MM.1S (cell line): ENCODE data around the gene DHFR2.

Experiments
- DNase-seq: peaks from one replicate; pipeline ENCODE4 v3.0.0-alpha.2; 2015
- H2AFZ ChIP-seq: fragments of 300-600 bp; sonication (generic); 2 replicates; pipeline ENCODE4 v1.6.0; 2016; ENCODE audit warnings: antibody characterized with exemption, low read length
- H3F3A ChIP-seq: fragments of 300-600 bp; sonication (generic); 2 replicates; pipeline ENCODE4 v1.6.1; 2016; ENCODE audit warnings: mild to moderate bottlenecking, antibody characterized with exemption, low read length, moderate library complexity, mixed read lengths; ENCODE audit not compliant: insufficient read depth
- H3K27ac ChIP-seq: fragments of 300-600 bp; sonication (generic); 2 replicates; pipeline ENCODE4 v1.5.1; 2016; ENCODE audit warnings: mild to moderate bottlenecking, low read length
- H3K27me3 ChIP-seq: fragments of 300-600 bp; sonication (generic); replicated peaks from 2 replicates; pipeline ENCODE4 v1.6.0; 2016; ENCODE audit warnings: low read length; ENCODE audit not compliant: insufficient read depth
- H3K36me3 ChIP-seq: fragments of 300-600 bp; sonication (generic); replicated peaks from 2 replicates; pipeline ENCODE4 v1.6.1; 2016; ENCODE audit warnings: mild to moderate bottlenecking, low read length, mixed read lengths; ENCODE audit not compliant: insufficient read depth
- H3K4me1 ChIP-seq: fragments of 300-600 bp; sonication (generic); 2 replicates; pipeline ENCODE4 v1.6.1; 2016; ENCODE audit warnings: low read length, mixed read lengths
- H3K4me2 ChIP-seq: fragments of 300-600 bp; sonication (generic); 2 replicates; pipeline ENCODE4 v1.6.0; 2016; ENCODE audit warnings: low read depth, low read length
- H3K4me3 ChIP-seq: fragments of 300-600 bp; sonication (generic); 2 replicates; pipeline ENCODE4 v1.5.1; 2016; ENCODE audit warnings: low read length, mixed read lengths
- H3K79me2 ChIP-seq: fragments of 300-600 bp; sonication (generic); 2 replicates; pipeline ENCODE4 v1.6.1; 2016; ENCODE audit warnings: mixed run types, low read length, mixed read lengths
- H3K9ac ChIP-seq: fragments of 300-600 bp; sonication (generic); 2 replicates; pipeline ENCODE4 v1.6.1; 2016; ENCODE audit warnings: low read length, mixed read lengths
- H3K9me2 ChIP-seq: fragments of 300-600 bp; sonication (generic); replicated peaks from 2 replicates; pipeline ENCODE4 v1.6.1; 2016; ENCODE audit warnings: mild to moderate bottlenecking, low read length, mixed read lengths; ENCODE audit not compliant: insufficient read depth
- H3K9me3 ChIP-seq: fragments of 300-600 bp; sonication (generic); replicated peaks from 2 replicates; pipeline ENCODE4 v1.6.1; 2016; ENCODE audit warnings: mild to moderate bottlenecking, low read length, mixed read lengths; ENCODE audit not compliant: insufficient read depth
- H4K20me1 ChIP-seq: fragments of 300-600 bp; sonication (generic); 2 replicates; pipeline ENCODE4 v1.6.1; 2016; ENCODE audit warnings: mild to moderate bottlenecking, low read length, moderate library complexity, mixed read lengths; ENCODE audit not compliant: insufficient read depth
- EZH2 ChIP-seq: fragments of 300-600 bp; sonication (generic); optimal IDR thresholded peaks from 2 replicates; pipeline ENCODE3; 2017; ENCODE audit warnings: low read depth, mild to moderate bottlenecking, antibody characterized with exemption, low read length, mixed read lengths
- EZH2phosphoT487 ChIP-seq: fragments of 300-600 bp; sonication (generic); IDR thresholded peaks from 2 replicates; pipeline ENCODE4 v1.6.1; 2018; ENCODE audit warnings: antibody characterized with exemption, low read length
- TF ChIP-seq, protein P1 (sequence below): fragments of 300-600 bp; sonication (generic); IDR thresholded peaks from 2 replicates; pipeline ENCODE4 v1.5.1; 2016; ENCODE audit warnings: antibody characterized with exemption, low read length, mixed read lengths

The DHFR2 gene

DNA sequence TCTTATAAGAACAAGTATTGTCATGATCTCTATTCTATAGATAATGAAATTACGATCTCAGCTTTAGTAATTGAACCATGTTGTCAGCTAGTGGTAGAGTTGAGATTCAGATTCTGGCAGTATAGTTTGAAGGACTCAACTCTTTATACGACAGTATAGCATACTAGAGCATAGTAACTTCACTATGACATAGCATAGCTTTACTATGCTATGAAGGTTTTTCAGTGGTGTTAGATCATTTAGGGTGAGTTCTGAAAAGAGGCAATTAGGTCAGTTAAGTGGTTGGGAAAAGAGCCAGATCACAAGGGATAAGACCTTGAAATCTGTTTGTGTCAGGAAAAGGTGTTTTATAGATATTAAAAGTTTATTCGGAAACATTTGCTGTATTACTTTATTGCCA lies 42.4 kb downstream of the DHFR2 start:
- Histone ChIP-seq H3F3A (no peaks in the 10 kb centered on the region), H2AFZ (no peak overlapping the region), H3K27me3 (no peaks in the 10 kb centered on the region), H3K9ac (no peak overlapping the region), H3K4me1 (no peaks in the 10 kb centered on the region), H3K9me3 (no peaks in the 10 kb centered on the region), H3K4me2 (no peak overlapping the region), H3K79me2 (no peaks in the 10 kb centered on the region), H3K4me3 (no peak overlapping the region), H3K9me2 (no peaks in the 10 kb centered on the region), H3K27ac (no peak overlapping the region), H4K20me1 (no peaks in the 10 kb centered on the region), H3K36me3 (no peaks in the 10 kb centered on the region)
- no peak for DNase-seq
- TF ChIP-seq EZH2: no peak
- TF ChIP-seq EZH2phosphoT487: no peak
- TF ChIP-seq, protein P1, sequence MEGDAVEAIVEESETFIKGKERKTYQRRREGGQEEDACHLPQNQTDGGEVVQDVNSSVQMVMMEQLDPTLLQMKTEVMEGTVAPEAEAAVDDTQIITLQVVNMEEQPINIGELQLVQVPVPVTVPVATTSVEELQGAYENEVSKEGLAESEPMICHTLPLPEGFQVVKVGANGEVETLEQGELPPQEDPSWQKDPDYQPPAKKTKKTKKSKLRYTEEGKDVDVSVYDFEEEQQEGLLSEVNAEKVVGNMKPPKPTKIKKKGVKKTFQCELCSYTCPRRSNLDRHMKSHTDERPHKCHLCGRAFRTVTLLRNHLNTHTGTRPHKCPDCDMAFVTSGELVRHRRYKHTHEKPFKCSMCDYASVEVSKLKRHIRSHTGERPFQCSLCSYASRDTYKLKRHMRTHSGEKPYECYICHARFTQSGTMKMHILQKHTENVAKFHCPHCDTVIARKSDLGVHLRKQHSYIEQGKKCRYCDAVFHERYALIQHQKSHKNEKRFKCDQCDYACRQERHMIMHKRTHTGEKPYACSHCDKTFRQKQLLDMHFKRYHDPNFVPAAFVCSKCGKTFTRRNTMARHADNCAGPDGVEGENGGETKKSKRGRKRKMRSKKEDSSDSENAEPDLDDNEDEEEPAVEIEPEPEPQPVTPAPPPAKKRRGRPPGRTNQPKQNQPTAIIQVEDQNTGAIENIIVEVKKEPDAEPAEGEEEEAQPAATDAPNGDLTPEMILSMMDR: no peak

DNA sequence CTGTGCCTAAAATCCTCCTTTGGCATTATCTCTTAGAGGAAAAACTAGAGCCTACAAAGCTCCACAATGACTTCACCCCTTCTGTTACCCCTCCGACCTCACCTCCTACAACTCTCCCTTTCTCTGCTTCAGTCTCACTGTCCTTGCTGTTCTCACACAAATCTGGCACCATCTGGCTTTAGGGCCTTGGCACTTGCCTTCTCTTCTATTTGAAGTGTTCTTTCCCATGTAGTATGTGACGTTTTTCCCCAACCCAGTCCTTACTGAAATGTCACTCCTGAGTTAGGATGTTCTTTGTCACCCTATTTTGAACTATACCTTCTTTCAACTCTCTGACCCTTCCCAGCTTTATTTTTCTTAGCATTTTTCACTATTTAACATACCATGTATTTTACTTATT lies 43.1 kb downstream of the DHFR2 start:
- no peak overlapping the region for H3K27ac ChIP-seq
- no peak overlapping the region for H3K9ac ChIP-seq
- TF ChIP-seq, protein P1: no peak
- TF ChIP-seq EZH2: no peak
- TF ChIP-seq EZH2phosphoT487: no peak

DNA sequence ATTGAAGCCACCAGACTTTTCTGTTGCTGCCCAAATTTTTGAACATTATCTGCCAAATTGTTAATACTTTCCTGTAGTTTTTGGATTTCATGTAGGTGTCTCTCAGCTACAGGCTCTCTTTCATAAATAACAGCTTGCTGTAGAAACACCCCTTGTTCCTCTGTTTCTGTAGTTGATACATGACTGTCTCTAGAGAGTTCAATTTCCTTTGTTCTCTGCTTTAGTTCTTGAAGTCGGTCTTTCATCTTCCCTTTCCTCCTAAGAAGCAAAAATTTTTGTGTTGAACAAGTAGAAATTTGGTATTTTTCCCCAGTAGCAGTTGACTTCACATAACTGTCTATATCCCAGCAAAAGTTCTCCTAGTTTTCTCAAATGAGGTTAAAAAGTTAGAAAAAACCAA lies 47.7 kb downstream of the DHFR2 start:
- no peaks in the 10 kb centered on the region for H3K9me2 ChIP-seq
- TF ChIP-seq EZH2 (no peak), EZH2phosphoT487 (no peak)
- TF ChIP-seq, protein P1: no peak
- no peak overlapping the region for H3K27ac ChIP-seq
- H3K27me3 ChIP-seq: no peaks in the 10 kb centered on the region
- H4K20me1 ChIP-seq: no peaks in the 10 kb centered on the region
- H3K9me3 ChIP-seq: no peaks in the 10 kb centered on the region
- H3F3A ChIP-seq: no peaks in the 10 kb centered on the region
- H3K79me2 ChIP-seq: no peaks in the 10 kb centered on the region
- H3K4me3 ChIP-seq: no peak overlapping the region
- no peaks in the 10 kb centered on the region for H3K36me3 ChIP-seq
- H3K4me2 ChIP-seq: no peak overlapping the region
- H2AFZ ChIP-seq: no peak overlapping the region
- H3K9ac ChIP-seq: no peak overlapping the region
- no peaks in the 10 kb centered on the region for H3K4me1 ChIP-seq
- no peak for DNase-seq

More for the DNA sequence above, 43.1 kb downstream of the DHFR2 start:
- Histone ChIP-seq H3K4me2 (no peak overlapping the region), H3K4me1 (no peaks in the 10 kb centered on the region), H3F3A (no peaks in the 10 kb centered on the region), H3K9me3 (no peaks in the 10 kb centered on the region), H3K36me3 (no peaks in the 10 kb centered on the region), H4K20me1 (no peaks in the 10 kb centered on the region), H3K4me3 (no peak overlapping the region), H3K27me3 (no peaks in the 10 kb centered on the region), H2AFZ (no peak overlapping the region), H3K79me2 (no peaks in the 10 kb centered on the region), H3K9me2 (no peaks in the 10 kb centered on the region)
- DNase-seq: no peak
